Ishikawa (cell line): ENCODE results near the gene RCOR1.

Source experiments
- CEBPB ChIP-seq: IDR thresholded peaks from 2 replicates; pipeline ENCODE4 v1.6.1; 2012
- CREB1 ChIP-seq: IDR thresholded peaks from 2 replicates; pipeline ENCODE4 v1.6.1; 2012; ENCODE audit warnings: low read depth
- EGR1 ChIP-seq: IDR thresholded peaks from 2 replicates; pipeline ENCODE4 v1.6.1; 2012
- EP300 ChIP-seq: IDR thresholded peaks from 2 replicates; pipeline ENCODE4 v1.6.1; 2012; ENCODE audit warnings: borderline replicate concordance
- FOXM1 ChIP-seq: IDR thresholded peaks from 2 replicates; pipeline ENCODE4 v1.6.1; 2012; ENCODE audit warnings: low read depth, borderline replicate concordance
- NFIC ChIP-seq: IDR thresholded peaks from 2 replicates; pipeline ENCODE4 v1.6.1; 2012
- RAD21 ChIP-seq: IDR thresholded peaks from 2 replicates; pipeline ENCODE4 v1.6.1; 2012; ENCODE audit warnings: low read depth
- TAF1 ChIP-seq: IDR thresholded peaks from 2 replicates; pipeline ENCODE4 v1.6.1; 2012; ENCODE audit warnings: low read depth, mild to moderate bottlenecking
- TCF12 ChIP-seq: IDR thresholded peaks from 2 replicates; pipeline ENCODE4 v1.6.1; 2012; ENCODE audit warnings: low read depth
- TEAD4 ChIP-seq: IDR thresholded peaks from 2 replicates; pipeline ENCODE4 v1.6.1; 2012
- YY1 ChIP-seq: IDR thresholded peaks from 2 replicates; pipeline ENCODE4 v1.6.1; 2012; ENCODE audit warnings: low read depth
- ZBTB7A ChIP-seq: IDR thresholded peaks from 2 replicates; pipeline ENCODE4 v1.6.1; 2012; ENCODE audit warnings: low read depth
- TF ChIP-seq, protein P1 (sequence below): IDR thresholded peaks from 2 replicates; pipeline ENCODE4 v1.6.1; 2012
- TF ChIP-seq, protein P2 (sequence below): IDR thresholded peaks from 2 replicates; pipeline ENCODE4 v1.6.1; 2012; ENCODE audit warnings: low read depth, mild to moderate bottlenecking
- TF ChIP-seq, protein P3 (sequence below): IDR thresholded peaks from 2 replicates; pipeline ENCODE4 v1.6.1; 2012

The RCOR1 gene

DNA sequence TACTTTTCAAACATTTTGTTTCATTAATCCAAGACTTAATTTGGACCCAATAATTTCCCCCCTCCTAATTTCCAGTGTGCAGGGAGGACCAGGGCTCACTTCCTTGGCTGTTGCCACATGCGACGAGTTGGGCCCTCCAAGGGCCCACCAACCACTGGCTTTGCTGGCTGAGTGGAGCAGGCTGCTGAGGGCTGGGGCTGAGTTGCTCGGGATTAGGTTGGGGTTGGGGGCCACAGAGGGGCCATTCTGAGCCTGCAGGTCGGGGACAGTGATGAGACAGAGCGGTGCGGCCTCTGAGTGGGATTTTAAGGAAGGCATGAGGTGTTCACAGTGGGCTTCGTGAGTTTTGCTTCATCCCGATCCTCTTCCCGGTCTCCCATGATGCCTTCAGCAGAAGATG, 178.7 kb downstream of the RCOR1 start:
- no peak for TF ChIP-seq TAF1
- TF ChIP-seq TEAD4: no peak
- TF ChIP-seq, protein P1, sequence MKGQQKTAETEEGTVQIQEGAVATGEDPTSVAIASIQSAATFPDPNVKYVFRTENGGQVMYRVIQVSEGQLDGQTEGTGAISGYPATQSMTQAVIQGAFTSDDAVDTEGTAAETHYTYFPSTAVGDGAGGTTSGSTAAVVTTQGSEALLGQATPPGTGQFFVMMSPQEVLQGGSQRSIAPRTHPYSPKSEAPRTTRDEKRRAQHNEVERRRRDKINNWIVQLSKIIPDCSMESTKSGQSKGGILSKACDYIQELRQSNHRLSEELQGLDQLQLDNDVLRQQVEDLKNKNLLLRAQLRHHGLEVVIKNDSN: no peak
- TF ChIP-seq FOXM1: no peak
- TF ChIP-seq ZBTB7A: no peak
- no peak for TF ChIP-seq CEBPB

DNA sequence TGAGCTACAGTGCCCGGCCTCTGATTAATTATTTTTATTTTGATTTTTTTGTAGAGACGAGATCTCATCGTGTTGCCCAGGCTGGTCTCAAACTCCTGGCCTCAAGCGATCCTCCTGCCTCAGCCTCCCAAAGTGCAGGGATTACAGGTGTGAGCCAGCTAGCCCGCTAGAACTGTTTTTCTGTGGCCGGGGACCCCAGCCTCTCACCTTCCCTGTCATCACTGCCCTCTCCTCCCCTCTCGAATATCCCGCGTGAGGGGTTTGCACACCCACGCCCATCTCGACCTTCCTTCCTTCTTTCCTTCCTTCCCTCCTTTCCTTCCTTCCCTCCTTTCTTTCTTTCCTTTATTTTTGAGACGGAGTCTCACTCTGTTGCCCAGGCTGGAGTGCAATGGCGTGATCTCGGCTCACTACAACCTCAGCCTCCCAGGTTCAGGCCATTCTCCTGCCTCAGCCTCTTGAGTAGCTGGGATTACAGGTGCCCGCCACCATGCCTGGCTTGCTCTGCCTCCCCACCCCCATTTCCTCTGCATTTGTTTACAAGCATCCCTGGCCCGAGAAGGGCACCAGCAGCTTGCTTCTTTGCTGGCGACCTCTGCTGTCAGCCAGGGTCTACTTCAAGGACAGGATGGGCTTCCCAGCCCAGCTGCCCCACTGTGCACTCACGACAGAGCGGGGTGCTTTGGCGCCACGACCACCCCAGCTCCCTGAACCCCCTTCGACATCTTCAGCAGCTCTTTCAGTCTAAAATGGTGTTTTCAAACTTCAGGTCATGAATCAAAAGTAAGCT, 180.5 kb downstream of the RCOR1 start:
- TF ChIP-seq TCF12 (no peak), CEBPB (no peak), TEAD4 (no peak), FOXM1 (no peak)

DNA sequence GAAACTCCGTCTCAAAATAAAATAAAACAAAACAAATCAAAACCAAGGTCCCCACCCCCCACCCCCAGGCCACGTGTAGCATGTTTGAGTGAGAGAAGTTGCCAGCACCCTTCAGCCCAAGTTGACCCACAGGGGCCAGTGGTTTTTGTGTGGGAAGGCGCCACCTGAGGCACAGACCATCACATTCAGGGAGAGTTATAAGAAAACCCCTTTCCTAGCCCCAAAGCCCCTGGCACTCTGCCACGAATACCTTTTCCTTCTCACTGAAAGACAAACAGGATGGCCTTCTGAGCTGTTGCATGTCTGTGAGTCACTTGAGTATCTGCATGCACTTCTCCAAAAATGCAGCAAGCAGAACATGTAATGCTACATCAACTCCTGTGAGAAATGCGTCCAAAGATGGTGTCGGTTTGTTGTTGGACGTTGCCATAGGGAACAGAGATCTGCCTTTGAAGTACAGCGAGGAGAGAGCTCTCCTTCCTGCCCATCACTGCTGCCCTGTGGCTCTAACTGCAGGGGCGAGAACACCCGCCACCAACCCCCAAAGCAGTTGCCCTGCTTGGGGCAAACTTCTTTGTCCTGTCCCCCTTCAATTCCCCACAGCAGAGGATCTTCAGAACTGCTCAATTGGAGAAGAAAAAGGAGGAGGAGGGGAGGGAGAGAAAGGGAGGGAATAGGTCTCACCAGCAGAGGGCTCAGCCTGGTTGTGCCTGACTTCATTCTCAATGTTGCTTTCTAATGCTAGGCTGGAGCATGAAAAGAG, 182.1 kb downstream of the RCOR1 start:
- peak; percentile 65 for TF ChIP-seq RAD21
- TF ChIP-seq, protein P2, sequence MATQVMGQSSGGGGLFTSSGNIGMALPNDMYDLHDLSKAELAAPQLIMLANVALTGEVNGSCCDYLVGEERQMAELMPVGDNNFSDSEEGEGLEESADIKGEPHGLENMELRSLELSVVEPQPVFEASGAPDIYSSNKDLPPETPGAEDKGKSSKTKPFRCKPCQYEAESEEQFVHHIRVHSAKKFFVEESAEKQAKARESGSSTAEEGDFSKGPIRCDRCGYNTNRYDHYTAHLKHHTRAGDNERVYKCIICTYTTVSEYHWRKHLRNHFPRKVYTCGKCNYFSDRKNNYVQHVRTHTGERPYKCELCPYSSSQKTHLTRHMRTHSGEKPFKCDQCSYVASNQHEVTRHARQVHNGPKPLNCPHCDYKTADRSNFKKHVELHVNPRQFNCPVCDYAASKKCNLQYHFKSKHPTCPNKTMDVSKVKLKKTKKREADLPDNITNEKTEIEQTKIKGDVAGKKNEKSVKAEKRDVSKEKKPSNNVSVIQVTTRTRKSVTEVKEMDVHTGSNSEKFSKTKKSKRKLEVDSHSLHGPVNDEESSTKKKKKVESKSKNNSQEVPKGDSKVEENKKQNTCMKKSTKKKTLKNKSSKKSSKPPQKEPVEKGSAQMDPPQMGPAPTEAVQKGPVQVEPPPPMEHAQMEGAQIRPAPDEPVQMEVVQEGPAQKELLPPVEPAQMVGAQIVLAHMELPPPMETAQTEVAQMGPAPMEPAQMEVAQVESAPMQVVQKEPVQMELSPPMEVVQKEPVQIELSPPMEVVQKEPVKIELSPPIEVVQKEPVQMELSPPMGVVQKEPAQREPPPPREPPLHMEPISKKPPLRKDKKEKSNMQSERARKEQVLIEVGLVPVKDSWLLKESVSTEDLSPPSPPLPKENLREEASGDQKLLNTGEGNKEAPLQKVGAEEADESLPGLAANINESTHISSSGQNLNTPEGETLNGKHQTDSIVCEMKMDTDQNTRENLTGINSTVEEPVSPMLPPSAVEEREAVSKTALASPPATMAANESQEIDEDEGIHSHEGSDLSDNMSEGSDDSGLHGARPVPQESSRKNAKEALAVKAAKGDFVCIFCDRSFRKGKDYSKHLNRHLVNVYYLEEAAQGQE: no peak

DNA sequence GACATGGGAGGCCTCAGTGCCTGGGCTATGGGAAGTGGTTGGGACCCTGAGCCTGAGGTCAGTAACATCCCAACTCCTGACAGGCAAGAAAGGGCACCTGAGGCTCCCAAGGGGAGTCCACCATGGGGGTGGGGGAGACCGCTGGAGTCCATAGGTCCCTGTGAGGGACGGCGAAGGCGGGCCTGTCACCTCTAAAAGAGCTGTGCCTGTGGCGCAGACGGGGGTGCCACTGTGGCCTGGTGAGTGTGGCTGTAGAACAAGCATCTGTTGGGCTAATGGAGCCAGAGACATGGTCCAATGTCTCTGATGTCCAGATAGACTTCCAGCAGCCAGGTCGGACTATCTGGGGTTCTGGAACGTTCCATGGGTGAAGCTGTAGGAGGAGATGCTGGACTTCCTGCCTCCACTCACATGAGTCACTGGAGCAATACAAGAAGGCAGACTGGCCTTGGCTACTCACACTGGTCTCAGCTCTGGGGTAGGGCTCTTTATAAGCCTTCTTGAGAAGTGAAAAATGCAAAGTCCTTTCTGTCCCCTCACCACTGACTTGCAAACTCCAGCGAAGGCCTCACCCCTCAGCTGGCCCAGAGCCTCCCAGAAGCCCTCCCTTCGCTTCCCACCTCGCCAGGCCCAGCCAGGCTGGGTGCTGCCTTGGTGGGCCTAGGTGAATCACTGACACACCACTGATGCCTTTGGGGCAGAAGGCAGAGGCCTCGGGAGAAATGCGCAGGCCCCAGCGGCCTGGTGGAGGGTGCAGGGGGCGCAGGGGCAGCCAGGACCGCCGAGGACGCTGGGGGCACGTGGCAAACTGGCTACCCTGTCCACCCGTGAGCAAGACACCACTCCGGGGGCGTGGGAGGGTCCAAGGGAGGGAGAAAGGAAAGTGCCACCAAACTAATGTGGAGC, 183.7 kb downstream of the RCOR1 start:
- no peak for TF ChIP-seq YY1
- no peak for TF ChIP-seq EP300
- TF ChIP-seq, protein P1: no peak
- no peak for TF ChIP-seq CEBPB
- TF ChIP-seq TEAD4: no peak
- TF ChIP-seq, protein P2: no peak
- TF ChIP-seq TAF1: no peak
- TF ChIP-seq CREB1: no peak
- TF ChIP-seq, protein P3, sequence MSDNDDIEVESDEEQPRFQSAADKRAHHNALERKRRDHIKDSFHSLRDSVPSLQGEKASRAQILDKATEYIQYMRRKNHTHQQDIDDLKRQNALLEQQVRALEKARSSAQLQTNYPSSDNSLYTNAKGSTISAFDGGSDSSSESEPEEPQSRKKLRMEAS: no peak
- TF ChIP-seq NFIC: no peak
- no peak for TF ChIP-seq RAD21
- no peak for TF ChIP-seq FOXM1
- no peak for TF ChIP-seq ZBTB7A
- TF ChIP-seq TCF12: no peak
- TF ChIP-seq EGR1: no peak

DNA sequence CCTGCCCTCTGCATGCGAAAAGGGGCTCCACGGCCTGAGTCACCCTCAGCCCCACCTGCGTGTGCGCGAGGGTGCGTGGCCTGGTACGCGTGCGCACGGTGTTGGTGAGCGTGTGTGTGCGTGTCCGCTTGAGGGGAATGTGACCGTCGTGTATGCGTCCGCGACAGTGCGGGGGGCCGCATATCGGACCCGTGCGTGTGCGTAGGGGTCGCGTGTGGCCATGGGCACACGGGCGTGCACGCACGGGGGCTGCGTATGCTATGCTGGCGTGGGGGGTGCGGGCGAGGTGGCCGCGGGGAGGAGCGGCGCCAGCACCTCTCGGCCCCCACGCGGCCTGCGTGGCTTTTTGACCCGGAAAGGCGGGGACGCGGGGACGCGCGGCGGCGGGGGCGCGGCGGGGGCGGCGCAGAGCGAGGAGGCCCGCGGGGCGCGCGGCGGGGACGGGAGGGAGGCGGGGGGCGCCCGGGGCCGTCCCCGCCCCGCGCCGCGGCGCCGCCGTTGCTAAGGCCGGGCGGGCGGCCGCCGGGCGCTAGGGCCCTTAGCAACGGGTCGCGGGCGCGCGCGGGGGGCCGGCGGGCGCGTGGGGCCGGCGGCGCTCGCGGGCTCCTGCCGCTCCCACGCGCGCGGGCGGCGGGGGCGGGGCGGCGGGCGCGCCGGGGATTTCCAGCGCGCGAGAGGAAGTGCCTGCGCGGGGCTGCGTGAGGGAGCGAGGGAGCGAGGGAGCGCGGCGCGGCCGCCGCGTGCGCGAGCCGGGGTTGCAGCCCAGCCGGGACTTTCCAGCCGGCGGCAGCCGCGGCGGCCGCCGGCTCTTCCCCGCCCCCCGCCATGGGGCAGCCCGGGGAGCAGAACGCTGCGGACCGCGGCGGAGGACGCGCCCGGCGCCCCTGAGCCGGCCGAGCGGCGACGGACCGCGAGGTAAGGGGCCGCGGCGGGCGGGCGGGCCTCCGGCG, 184.6 kb downstream of the RCOR1 start, which contains the start of gene TRAF3:
Gene TRAF3 (plus strand): TSS at position 689 of the 950 bp plus-strand sequence. CDS start 92,753 bp downstream, outside the sequence.
- TF ChIP-seq ZBTB7A (peak; percentile 67), TEAD4 (no peak), EP300 (no peak), RAD21 (no peak), TAF1 (0 out of 2 replicates have a peak, but pooled peaks have one; percentile 15)
